A549 (cell line): Measurements from ENCODE around the gene H1-8. TPM values are rescaled to one million over a fixed set of nuclear protein-coding genes. Genes with fewer than 3 reads are reported as not detected.

Experiments
- ATAC-seq, 2 experiments: fragments of 200-7000 bp in 1 of 2; fragments of >200 bp in 1 of 2; cut with Nextera tagmentation in 1 of 2; cut with Tn5 transposase in 1 of 2; 3 replicates each; pipeline versions ENCODE4 v1.8.0 to v1.9.1; 2018 to 2020; ENCODE audit warnings: mild to moderate bottlenecking in 1 of 2, moderate library complexity in 1 of 2
- CTCF ChIA-PET: fragments of 300-600 bp; sonication (Branson Sonifier 250); formaldehyde crosslinking; extraction: SDS; loops from one replicate; lab custom pipeline; 2021; ENCODE audit warnings: antibody characterized with exemption, inconsistent platforms; lab: Yijun Ruan, JAX
- POLR2A ChIA-PET: fragments of 350-600 bp; formaldehyde crosslinking; extraction: SDS; loops from one replicate; lab custom pipeline; 2021; ENCODE audit warnings: antibody characterized with exemption, inconsistent platforms; lab: Yijun Ruan, JAX
- DNase-seq, 2 experiments: peaks; one replicate each; pipeline versions ENCODE4 v3.0.0 to v3.0.0-alpha.2; 2011 to 2016; ENCODE audit warnings: low read depth in 1 of 2, low spot score in 1 of 2
- FAIRE-seq: peaks from 2 replicates; lab custom pipeline; 2011; peaks lifted over from hg19 to GRCh38; lab: Jason Lieb, UNC
- H3K27ac ChIP-seq, 2 experiments: fragments of >200 bp; sonication (Bioruptor Twin); formaldehyde crosslinking; 3 replicates each; pipeline ENCODE4 v1.5.1; 2016 to 2017
- H3K4me1 ChIP-seq: fragments of >200 bp; sonication (Bioruptor Twin); formaldehyde crosslinking; 3 replicates; pipeline ENCODE4 v1.6.1; 2016
- H3K4me2 ChIP-seq: fragments of >200 bp; sonication (Bioruptor Twin); formaldehyde crosslinking; 3 replicates; pipeline ENCODE4 v1.6.1; 2016
- H3K4me3 ChIP-seq: fragments of >200 bp; sonication (Bioruptor Twin); formaldehyde crosslinking; 3 replicates; pipeline ENCODE4 v1.5.1; 2016
- H3K9me3 ChIP-seq: fragments of >200 bp; sonication (Bioruptor Twin); formaldehyde crosslinking; 3 replicates; pipeline ENCODE4 v1.6.1; 2016
- CHD2 ChIP-seq: fragments of 150-350 bp; IDR thresholded peaks from 2 replicates; pipeline ENCODE4 v1.6.1; 2014; ENCODE audit warnings: low read length; ENCODE audit not compliant: partially characterized antibody
- EHF ChIP-seq: fragments of 250-450 bp; sonication (Bioruptor Pico); IDR thresholded peaks from 2 replicates; pipeline ENCODE4 v1.5.0; 2020; ENCODE audit warnings: mild to moderate bottlenecking
- EP300 ChIP-seq, 2 experiments: fragments of >200 bp; sonication (Bioruptor Twin); formaldehyde crosslinking; IDR thresholded peaks; 2 replicates in 1 of 2; 3 replicates in 1 of 2; pipeline ENCODE4 v1.6.1; 2016 to 2017
- FOXS1 ChIP-seq: fragments of 250-450 bp; sonication (Bioruptor Pico); IDR thresholded peaks from 2 replicates; pipeline ENCODE4 v1.5.0; 2020; ENCODE audit warnings: mild to moderate bottlenecking, moderate library complexity
- HOXA7 ChIP-seq: fragments of 250-450 bp; sonication (Bioruptor Pico); IDR thresholded peaks from 2 replicates; pipeline ENCODE4 v1.5.0; 2020; ENCODE audit warnings: mild to moderate bottlenecking, moderate library complexity
- JUN ChIP-seq, 2 experiments: fragments of >200 bp; sonication (Bioruptor Twin); formaldehyde crosslinking; IDR thresholded peaks; 2 replicates in 1 of 2; 3 replicates in 1 of 2; pipeline ENCODE4 v1.6.1; 2016 to 2017
- JUNB ChIP-seq: fragments of >200 bp; sonication (Bioruptor Twin); formaldehyde crosslinking; IDR thresholded peaks from 2 replicates; pipeline ENCODE4 v1.6.1; 2016
- MAFK ChIP-seq: fragments of 450-650 bp; IDR thresholded peaks from 2 replicates; pipeline ENCODE4 v1.6.1; 2014; ENCODE audit not compliant: partially characterized antibody
- NFE2L2 ChIP-seq: fragments of 150-350 bp; conservative IDR thresholded peaks from 2 replicates; pipeline ENCODE4 v1.6.1; 2014; ENCODE audit warnings: low read length
- SMC3 ChIP-seq: fragments of >200 bp; sonication (Bioruptor Twin); formaldehyde crosslinking; IDR thresholded peaks from 3 replicates; pipeline ENCODE4 v1.6.1; 2018; ENCODE audit warnings: inconsistent platforms
- SREBF2 ChIP-seq: fragments of 450-650 bp; IDR thresholded peaks from 2 replicates; pipeline ENCODE4 v1.6.1; 2014; ENCODE audit warnings: mild to moderate bottlenecking, moderate library complexity
- TP53 ChIP-seq: fragments of 250-450 bp; sonication (Bioruptor Pico); IDR thresholded peaks from 2 replicates; pipeline ENCODE4 v1.5.0; 2021; ENCODE audit warnings: mild to moderate bottlenecking, moderate library complexity
- ZSCAN20 ChIP-seq: fragments of 250-450 bp; sonication (Bioruptor Pico); IDR thresholded peaks from 2 replicates; pipeline ENCODE4 v1.8.0; 2022; ENCODE audit warnings: mild to moderate bottlenecking, moderate library complexity
- WGBS: methylation state at CpG from one replicate; pipeline ENCODE4 v1.1.6; 2017; ENCODE audit errors: missing lambda C conversion rate; 5-methylcytosine and 5-hydroxymethylcytosine counted together
- polyA plus RNA-seq, 4 experiments: library from polyadenylated mRNA; depleted of rRNA in 3 of 4; stranded (reverse); fragments of >200 nt; fragmentation: RNase III in 1 of 4; extraction: RNeasy Plus Mini Kit Qiagen cat#74134 plus additional on column Dnase treatment in 1 of 4; gene quantifications; 2 replicates in 3 of 4; 3 replicates in 1 of 4; pipeline ENCODE4 v1.2.3, GENCODE V29; 2011 to 2017
- TF ChIP-seq, protein P1 (sequence below): fragments of 200-600 bp; sonication (generic); IDR thresholded peaks from 2 replicates; pipeline ENCODE4 v1.6.1; 2016; ENCODE audit warnings: antibody characterized with exemption, mild to moderate bottlenecking, moderate library complexity
- TF ChIP-seq, protein P2 (sequence below): IDR thresholded peaks from 2 replicates; pipeline ENCODE4 v1.6.1; 2012; ENCODE audit warnings: low read depth, borderline replicate concordance
- TF ChIP-seq, protein P3 (sequence below): fragments of 250-450 bp; sonication (Bioruptor Pico); IDR thresholded peaks from 2 replicates; pipeline ENCODE4 v1.5.0; 2020; ENCODE audit warnings: low read depth, mild to moderate bottlenecking, moderate library complexity
- TF ChIP-seq, protein P4 (sequence below): fragments of 250-450 bp; sonication (Bioruptor Pico); IDR thresholded peaks from 2 replicates; pipeline ENCODE4 v1.5.0; 2021; ENCODE audit warnings: mild to moderate bottlenecking, moderate library complexity, borderline replicate concordance
- TF ChIP-seq, protein P5 (sequence below): fragments of 150-350 bp; IDR thresholded peaks from 2 replicates; pipeline ENCODE4 v1.6.1; 2014; ENCODE audit warnings: low read depth, mild to moderate bottlenecking, low read length

The H1-8 gene
- polyA plus RNA-seq, 2 of the 4 experiments (the other 2 are of a cell fraction) = not detected

DNA sequence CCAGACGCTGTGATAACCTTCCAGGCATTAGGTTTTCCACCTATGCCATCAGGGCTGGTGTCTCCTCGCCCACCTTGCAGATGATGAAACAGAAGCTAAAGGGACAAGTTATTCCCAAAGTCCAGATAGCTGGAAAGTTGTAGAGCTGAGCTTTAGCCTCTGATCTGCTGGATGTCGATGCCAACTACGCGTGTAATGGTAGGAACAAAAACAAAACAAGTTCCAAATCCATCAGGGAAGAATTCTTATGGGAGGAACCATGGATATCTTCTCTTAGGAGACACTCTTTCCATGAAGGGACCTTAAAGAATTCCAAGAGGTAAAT, 42.7 kb upstream of the H1-8 start:
- no peak for ATAC-seq
- H3K4me2 ChIP-seq = no peak overlapping the region
- POLR2A ChIA-PET = no interaction called here

DNA sequence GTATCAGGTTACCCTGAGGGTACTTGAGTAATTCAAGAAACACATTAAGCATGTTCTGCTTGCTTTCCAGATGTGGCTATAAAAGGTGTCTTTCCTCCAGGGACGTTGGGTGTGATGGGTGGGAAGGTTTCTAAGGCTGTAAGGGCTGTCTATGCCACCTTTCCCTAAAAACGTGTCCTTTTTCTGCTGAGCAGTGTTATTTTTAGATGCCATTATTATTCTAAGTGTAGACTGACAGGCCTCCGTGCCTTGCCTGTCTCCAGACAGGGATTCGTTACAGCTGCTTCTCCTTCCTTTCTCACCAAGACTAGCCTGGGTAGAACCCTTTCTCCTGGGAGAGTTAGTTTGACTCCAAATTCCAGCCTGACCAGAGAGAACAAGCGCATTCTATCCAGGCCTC, 41.3 kb upstream of the H1-8 start:
- no peak overlapping the region for H3K4me2 ChIP-seq
- ChIA-PET CTCF (interaction anchor here (1.5 kb wide), 1 partner anchor 433 kb away, joined by 3 read pairs; no protein-coding TSS in a partner anchor), POLR2A (no interaction called here)
- WGBS = 91% methylated on average over 5 of the region's 5 CpGs
- H3K4me1 ChIP-seq = peaks cover 37% of the 10 kb centered on the region
- DNase-seq (no peak), ATAC-seq (no peak), FAIRE-seq (no peak)
- H3K4me3 ChIP-seq = no peak overlapping the region
- TF ChIP-seq MAFK (peak; percentile 48), EHF (no peak)
- H3K27ac ChIP-seq = no peak overlapping the region
- no peaks in the 10 kb centered on the region for H3K9me3 ChIP-seq

More for the DNA sequence above, 42.7 kb upstream of the H1-8 start:
- no peaks in the 10 kb centered on the region for H3K9me3 ChIP-seq
- CTCF ChIA-PET = no interaction called here
- 96% methylated on average over 5 of the region's 5 CpGs for WGBS
- TF ChIP-seq, protein P1, sequence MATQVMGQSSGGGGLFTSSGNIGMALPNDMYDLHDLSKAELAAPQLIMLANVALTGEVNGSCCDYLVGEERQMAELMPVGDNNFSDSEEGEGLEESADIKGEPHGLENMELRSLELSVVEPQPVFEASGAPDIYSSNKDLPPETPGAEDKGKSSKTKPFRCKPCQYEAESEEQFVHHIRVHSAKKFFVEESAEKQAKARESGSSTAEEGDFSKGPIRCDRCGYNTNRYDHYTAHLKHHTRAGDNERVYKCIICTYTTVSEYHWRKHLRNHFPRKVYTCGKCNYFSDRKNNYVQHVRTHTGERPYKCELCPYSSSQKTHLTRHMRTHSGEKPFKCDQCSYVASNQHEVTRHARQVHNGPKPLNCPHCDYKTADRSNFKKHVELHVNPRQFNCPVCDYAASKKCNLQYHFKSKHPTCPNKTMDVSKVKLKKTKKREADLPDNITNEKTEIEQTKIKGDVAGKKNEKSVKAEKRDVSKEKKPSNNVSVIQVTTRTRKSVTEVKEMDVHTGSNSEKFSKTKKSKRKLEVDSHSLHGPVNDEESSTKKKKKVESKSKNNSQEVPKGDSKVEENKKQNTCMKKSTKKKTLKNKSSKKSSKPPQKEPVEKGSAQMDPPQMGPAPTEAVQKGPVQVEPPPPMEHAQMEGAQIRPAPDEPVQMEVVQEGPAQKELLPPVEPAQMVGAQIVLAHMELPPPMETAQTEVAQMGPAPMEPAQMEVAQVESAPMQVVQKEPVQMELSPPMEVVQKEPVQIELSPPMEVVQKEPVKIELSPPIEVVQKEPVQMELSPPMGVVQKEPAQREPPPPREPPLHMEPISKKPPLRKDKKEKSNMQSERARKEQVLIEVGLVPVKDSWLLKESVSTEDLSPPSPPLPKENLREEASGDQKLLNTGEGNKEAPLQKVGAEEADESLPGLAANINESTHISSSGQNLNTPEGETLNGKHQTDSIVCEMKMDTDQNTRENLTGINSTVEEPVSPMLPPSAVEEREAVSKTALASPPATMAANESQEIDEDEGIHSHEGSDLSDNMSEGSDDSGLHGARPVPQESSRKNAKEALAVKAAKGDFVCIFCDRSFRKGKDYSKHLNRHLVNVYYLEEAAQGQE = no peak
- no peak for TF ChIP-seq HOXA7 (CRISPR knock-in tag)
- TF ChIP-seq, protein P2, sequence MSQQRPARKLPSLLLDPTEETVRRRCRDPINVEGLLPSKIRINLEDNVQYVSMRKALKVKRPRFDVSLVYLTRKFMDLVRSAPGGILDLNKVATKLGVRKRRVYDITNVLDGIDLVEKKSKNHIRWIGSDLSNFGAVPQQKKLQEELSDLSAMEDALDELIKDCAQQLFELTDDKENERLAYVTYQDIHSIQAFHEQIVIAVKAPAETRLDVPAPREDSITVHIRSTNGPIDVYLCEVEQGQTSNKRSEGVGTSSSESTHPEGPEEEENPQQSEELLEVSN = no peak
- TF ChIP-seq ZSCAN20 = no peak
- no peak for TF ChIP-seq JUN (IDR thresholded peaks at IDR 0.05)
- TF ChIP-seq SREBF2 = no peak
- no peak for TF ChIP-seq FOXS1 (CRISPR knock-in tag)
- TF ChIP-seq, protein P3, sequence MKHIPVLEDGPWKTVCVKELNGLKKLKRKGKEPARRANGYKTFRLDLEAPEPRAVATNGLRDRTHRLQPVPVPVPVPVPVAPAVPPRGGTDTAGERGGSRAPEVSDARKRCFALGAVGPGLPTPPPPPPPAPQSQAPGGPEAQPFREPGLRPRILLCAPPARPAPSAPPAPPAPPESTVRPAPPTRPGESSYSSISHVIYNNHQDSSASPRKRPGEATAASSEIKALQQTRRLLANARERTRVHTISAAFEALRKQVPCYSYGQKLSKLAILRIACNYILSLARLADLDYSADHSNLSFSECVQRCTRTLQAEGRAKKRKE (CRISPR knock-in tag) = no peak
- no peak for TF ChIP-seq JUNB
- no peak for TF ChIP-seq NFE2L2
- TF ChIP-seq, protein P4, sequence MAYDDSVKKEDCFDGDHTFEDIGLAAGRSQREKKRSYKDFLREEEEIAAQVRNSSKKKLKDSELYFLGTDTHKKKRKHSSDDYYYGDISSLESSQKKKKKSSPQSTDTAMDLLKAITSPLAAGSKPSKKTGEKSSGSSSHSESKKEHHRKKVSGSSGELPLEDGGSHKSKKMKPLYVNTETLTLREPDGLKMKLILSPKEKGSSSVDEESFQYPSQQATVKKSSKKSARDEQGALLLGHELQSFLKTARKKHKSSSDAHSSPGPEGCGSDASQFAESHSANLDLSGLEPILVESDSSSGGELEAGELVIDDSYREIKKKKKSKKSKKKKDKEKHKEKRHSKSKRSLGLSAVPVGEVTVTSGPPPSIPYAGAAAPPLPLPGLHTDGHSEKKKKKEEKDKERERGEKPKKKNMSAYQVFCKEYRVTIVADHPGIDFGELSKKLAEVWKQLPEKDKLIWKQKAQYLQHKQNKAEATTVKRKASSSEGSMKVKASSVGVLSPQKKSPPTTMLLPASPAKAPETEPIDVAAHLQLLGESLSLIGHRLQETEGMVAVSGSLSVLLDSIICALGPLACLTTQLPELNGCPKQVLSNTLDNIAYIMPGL (CRISPR knock-in tag) = no peak
- no peak for TF ChIP-seq TP53
- no peak for TF ChIP-seq SMC3
- no peak for TF ChIP-seq EP300 (IDR thresholded peaks at IDR 0.05)
- no peak overlapping the region for H3K4me3 ChIP-seq
- peaks cover 50% of the 10 kb centered on the region for H3K4me1 ChIP-seq
- DNase-seq = no peak
- peak overlapping the region; percentile 84 to 92; a peak in 3 of 6 replicates for H3K27ac ChIP-seq
- FAIRE-seq = no peak

DNA sequence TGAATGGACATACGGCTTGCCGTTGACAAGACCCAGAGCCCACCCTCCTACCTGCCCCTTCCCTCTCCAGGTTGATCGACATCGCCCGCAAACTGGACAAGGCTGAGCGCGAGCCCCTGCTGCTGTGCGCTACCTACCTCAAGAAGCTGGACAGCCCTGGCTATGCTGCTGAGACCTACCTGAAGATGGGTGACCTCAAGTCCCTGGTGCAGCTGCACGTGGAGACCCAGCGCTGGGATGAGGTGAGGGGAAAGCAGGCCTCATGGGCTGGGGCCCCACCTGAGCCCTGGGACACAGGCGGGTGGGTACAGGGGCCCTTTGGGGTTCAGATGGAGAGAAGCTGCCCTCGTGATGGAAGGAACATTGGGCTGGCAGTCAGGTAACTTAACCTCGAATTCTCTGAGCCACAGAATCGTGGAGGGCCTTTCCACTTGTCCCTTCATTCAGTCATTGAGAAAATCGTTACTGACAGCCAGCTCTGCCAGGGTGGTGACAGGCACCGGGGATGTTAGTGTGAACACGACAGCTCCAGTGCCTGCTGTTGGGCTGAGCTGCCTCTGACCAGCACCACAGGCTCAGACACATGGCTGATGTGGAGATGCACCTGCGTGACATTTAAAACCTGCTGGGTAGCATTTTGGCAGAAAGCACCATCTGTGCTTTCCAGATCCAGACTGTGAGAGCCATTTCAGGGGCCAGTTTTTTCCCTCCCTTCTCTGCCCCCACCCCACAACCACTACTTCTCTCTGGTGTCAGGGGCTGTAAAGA, 40.1 kb upstream of the H1-8 start:
- ATAC-seq = no peak
- 79% methylated on average over 8 of the region's 18 CpGs for WGBS
- no peak for FAIRE-seq
- CTCF ChIA-PET = interaction anchor here (0.9 to 1.5 kb wide), 2 partner anchors 13 to 431 kb away, joined by 3 to 5 read pairs; no protein-coding TSS in a partner anchor
- DNase-seq = no peak
- no peak for TF ChIP-seq TP53
- TF ChIP-seq, protein P1 = no peak
- TF ChIP-seq CHD2 = no peak
- TF ChIP-seq, protein P5, sequence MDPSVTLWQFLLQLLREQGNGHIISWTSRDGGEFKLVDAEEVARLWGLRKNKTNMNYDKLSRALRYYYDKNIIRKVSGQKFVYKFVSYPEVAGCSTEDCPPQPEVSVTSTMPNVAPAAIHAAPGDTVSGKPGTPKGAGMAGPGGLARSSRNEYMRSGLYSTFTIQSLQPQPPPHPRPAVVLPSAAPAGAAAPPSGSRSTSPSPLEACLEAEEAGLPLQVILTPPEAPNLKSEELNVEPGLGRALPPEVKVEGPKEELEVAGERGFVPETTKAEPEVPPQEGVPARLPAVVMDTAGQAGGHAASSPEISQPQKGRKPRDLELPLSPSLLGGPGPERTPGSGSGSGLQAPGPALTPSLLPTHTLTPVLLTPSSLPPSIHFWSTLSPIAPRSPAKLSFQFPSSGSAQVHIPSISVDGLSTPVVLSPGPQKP = no peak
- Histone ChIP-seq H3K4me3 (no peak overlapping the region), H3K4me2 (no peak overlapping the region), H3K4me1 (peaks cover 25% of the 10 kb centered on the region), H3K9me3 (no peaks in the 10 kb centered on the region), H3K27ac (no peak overlapping the region)
- POLR2A ChIA-PET = no interaction called here
